GM18870 (cell line): ENCODE measurements around the gene TMEM271.
"Not testable (repeated sequence)": the region's sequence is repeated elsewhere in the genome, so short reads cannot be mapped to it uniquely, and the experiment has no call there.

ENCODE experiments used
- ATAC-seq: cut with Tn5 transposase; IDR thresholded peaks from one replicate; pipeline ENCODE4 v1.9.1; 2021; ENCODE audit warnings: moderate library complexity; ENCODE audit not compliant: unreplicated experiment

Gene TMEM271

GRCh38 chr4:610411-611261 is 34.5 kb upstream of the TMEM271 start:
- ATAC-seq: no peak

GRCh38 chr4:609400-610050 is 33.4 kb upstream of the TMEM271 start:
- ATAC-seq: no peak

- ATAC-seq: no peak
Measured at GRCh38 chr4:608236-608635, 32.1 kb upstream of the TMEM271 start.

GRCh38 chr4:605702-606425 is 29.8 kb upstream of the TMEM271 start:
- no peak for ATAC-seq

- ATAC-seq: no peak
Measured at GRCh38 chr4:604131-604530, 28.0 kb upstream of the TMEM271 start.

- no peak for ATAC-seq
Measured at GRCh38 chr4:602559-602942, 26.5 kb upstream of the TMEM271 start.

- no peak for ATAC-seq
Measured at GRCh38 chr4:601612-602558, 25.8 kb upstream of the TMEM271 start.

GRCh38 chr4:600850-601515 is 24.9 kb upstream of the TMEM271 start:
- ATAC-seq: no peak

- ATAC-seq: no peak
Measured at GRCh38 chr4:600166-600565, 24.1 kb upstream of the TMEM271 start.

- no peak for ATAC-seq
Measured at GRCh38 chr4:598925-599324, 22.8 kb upstream of the TMEM271 start.

GRCh38 chr4:592825-593520 is 16.9 kb upstream of the TMEM271 start:
- no peak for ATAC-seq

GRCh38 chr4:592178-592577 is 16.1 kb upstream of the TMEM271 start:
- ATAC-seq: not testable (repeated sequence)

GRCh38 chr4:590313-590841 is 14.3 kb upstream of the TMEM271 start:
- no peak for ATAC-seq

- ATAC-seq: no peak
Measured at GRCh38 chr4:589219-589963, 13.3 kb upstream of the TMEM271 start.

GRCh38 chr4:588351-588849 is 12.3 kb upstream of the TMEM271 start:
- ATAC-seq: no peak

GRCh38 chr4:587671-588350 is 11.7 kb upstream of the TMEM271 start:
- ATAC-seq: no peak

GRCh38 chr4:583820-584219 is 7.7 kb upstream of the TMEM271 start:
- ATAC-seq: no peak
